Stimulated activated CD4-positive, alpha-beta T cell treated with anti-CD3 and anti-CD28 coated beads, Interleukin-2, amount 100 ng/mL, for 48 hours (primary cell): ENCODE data around the gene NEMP2.

Experiments used
- DNase-seq, 2 donors: peaks; one replicate each; pipeline ENCODE4 v3.0.0-alpha.2; 2020

NEMP2 gene, protein sequence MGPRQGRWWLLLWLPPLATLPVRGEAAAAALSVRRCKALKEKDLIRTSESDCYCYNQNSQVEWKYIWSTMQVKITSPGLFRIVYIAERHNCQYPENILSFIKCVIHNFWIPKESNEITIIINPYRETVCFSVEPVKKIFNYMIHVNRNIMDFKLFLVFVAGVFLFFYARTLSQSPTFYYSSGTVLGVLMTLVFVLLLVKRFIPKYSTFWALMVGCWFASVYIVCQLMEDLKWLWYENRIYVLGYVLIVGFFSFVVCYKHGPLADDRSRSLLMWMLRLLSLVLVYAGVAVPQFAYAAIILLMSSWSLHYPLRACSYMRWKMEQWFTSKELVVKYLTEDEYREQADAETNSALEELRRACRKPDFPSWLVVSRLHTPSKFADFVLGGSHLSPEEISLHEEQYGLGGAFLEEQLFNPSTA

DNA sequence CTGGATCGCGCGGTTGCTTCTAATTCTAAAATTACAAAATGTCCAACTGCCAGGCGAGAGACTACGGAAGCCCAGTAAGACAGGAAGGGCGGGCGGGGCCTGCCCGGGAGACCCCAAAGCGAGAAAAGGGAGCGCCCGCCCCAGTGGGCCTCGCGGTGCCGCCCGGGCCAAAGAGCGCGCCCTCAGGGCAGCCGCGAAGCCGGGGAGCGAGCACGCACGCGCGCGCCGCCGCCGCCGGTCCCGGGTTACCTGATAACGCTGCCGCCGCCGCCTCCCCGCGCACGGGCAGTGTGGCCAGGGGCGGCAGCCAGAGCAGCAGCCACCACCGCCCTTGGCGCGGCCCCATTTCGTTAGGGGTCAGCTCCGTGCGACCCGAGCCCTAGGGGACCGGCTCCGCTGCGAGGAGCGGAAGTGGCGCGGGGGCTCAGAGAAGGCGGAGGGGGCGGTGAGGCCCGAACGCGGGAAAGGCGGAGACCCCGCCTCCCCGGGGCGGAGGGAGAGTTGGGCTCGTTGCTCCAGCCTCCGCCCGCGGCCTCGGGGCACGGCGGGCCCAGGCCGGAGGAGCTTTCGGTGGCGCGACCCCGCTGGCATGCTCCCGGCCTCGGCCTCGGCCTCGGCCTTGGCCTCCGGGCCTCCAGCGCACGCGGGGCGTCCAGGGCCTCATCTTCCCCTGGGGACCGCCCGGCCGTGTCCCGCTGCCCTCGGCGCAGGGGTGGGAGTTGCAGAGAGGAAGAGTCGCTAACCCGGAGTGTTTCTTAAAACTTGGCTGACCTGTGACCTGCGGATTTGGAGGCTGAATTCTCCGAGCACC, at the start of gene NEMP2:
TSS of gene NEMP2 (minus strand) at position 413 of the 811 bp plus-strand sequence. CDS start at position 346, 67 bp downstream.
- DNase-seq = peak; percentile 68 to 76

DNA sequence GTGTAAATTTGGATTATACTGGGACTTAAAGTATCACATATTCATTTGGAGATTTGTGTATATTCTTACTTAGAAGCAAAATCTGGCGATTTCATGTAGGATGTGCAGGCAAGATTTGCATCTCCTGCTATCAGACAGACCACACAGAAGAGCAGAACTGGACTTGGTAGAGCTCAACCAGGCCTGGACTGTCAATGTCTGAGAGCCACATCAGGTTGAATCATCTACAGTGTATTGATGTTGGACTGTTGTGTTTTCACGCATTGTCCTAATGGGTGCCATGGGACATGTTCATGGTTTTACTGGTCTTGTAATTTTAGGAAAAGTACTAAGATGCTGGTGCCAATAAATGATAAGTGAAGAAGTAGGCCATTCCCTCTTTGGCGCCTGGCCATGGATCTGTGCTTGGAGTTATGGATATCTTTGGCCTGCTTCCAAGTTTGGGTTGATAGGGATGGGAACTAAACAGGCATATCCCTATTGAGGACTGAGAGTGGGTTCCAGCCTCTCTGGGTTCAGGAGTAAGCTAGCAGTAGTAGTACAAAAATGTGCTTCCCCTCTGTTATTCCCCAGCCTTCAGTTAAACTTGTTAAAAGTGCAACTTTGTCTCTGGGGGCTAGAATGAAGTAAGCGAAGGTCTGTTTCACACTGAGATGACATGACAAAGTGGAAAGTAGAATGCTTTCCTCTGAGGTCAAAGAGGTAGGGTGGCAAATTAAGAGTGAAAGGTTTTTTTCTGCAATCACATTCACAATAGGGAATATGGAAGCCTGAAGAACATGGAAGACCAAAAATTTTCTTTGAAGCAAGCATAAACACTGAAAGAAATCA, 49.2 kb upstream of the NEMP2 start:
- DNase-seq = no peak

DNA sequence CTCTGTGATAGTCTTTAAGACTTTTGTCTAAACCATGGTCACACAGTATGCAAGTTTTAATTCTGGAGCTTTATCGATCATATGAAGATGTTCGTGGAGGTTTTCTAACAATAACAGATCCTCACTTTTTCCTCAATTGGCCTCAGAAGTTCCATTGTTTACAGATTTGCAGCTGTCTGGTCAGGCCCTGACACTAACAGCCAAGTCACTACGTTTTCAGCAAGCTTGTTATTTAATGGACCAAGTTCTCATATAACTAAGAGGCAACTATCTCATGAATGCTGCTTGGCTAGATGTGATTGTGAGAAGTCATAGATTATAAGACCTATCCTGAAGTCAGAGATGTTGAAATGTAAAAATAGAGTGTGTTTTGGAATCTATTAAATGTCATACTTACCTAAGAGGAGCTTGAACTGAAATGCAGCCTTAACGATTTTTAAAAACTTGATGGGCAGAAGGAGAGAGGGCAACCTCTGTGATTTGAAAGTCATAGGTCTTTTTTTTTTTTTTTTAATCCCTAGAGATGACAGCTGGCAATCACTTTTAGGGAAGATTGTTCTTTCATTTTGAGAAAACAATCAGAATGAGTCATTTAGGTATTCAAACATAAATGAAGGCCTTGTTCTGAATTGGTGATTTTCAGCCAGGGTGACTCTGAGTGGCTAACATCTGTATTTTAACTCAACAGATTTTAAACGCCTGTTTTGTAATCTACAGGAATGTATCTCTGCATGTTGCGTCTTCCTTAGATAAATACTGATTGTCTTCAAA, 48.4 kb upstream of the NEMP2 start:
- no peak for DNase-seq

DNA sequence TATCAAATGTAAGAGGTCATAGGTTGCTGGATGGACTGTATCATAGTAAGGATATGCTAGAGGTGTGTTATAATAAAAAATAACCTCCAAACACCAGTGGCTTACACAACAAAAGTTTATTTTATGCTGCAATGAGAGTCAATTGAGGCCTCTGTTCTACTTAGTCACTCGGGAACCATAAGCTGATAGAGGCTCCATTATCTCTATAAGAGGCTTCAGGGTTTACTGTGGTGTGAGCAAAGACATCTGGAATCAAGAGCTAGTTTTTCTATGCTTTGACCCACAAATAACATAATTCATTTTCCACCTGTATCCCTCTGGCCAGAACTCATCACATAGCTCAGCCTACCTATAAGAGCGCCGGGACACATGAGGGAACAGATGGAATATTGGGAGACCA, 47.5 kb upstream of the NEMP2 start:
- DNase-seq = no peak

DNA sequence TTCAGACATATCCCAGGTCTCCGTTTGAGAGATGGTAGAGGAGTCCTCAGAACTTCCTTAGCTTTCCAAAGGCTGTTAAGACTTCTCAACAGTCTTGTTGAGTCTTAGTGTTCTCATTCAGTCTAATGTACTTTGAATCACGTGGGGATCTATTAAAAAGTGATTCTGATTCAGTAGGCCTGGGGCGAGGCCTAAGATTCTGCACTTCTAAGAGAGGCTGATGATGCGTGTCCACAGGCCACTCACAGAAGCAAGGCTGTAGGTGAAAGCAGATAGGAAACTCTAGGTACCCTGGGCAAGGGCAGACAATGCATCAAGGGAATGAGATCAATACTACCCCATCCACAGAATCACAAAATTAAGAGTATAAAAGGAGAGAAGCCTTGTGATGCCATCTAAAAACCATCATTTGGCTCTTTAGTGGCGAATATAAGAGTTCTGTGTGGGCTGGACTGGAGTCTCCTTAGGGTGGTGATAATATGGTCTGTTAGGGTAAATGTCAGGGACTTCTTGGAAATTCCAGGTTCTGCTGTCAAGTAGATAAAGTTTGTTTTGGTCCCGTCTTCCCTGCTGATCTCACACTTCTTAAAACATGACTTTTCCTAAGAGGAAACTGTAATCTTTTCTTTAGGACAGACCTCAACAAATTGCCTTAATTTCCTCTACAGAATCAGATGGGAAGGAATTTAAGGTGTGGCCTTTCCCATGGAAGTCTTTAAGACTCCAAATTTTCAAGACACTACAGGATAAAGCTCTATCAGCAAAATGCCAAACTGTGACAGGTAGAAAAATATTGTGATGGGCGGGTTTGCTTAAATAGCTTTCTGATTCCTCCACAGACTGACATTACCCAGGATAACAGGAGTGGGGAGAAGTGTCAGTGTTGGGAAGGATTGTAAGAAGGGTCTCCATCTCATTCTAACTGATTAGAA, 45.7 kb upstream of the NEMP2 start:
- no peak for DNase-seq

DNA sequence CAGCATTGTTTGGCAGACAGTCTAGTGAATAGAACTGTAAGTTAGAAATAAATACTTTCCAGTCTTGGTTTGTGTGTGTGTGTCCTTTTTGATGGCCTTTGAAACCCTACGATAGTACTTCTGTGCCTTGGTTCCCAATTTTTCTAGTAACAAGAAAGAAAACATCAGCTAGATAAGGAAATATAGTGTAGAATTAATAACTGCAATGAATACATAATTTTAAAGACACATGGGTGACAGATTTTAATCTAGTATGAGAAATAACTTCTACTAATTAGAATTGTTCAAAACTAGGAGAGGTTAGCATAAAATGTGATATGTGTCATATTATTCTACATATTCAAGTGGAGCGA, 44.5 kb upstream of the NEMP2 start:
- no peak for DNase-seq

DNA sequence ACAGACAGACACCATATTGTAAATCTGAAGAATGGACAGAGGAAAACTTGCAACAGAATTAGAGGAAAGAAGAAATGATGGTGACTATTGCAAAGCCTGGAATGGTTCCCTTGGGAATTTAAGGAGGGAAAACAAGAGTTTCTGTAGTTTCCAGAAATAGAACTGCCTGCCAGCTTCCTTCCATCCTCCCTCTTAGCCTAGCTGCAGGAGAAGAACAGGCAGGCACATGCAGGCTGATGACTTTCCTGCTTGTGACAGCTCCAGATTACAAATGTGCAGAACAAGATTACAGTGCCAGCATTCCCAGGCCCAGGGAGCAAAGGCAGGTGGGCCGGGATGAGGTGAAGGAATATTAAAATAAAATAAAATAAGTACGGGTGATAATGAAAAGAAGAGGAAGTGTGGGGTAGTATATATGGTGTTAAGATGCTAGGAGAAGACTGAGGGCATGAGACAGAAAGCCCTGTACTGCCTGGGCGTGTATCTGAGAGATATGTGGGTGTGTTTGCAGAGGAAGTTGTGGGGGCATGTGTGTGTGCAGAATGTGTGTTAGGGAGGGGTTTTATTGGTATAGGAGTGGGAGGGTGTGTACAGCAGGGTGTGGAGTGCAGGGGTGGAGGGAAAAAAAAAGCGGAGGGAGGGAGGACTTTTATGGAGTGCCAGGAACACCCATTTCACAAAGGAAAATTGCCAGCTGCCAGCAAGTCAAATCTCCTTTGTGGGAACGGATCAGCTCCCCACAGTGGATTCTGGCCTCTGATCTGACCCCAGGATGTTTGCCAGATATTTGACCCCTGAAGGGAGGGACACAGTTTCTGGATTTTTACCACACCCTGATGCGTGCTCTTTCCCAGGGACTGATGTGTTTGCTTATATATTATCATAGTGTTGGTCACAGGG, 43.9 kb upstream of the NEMP2 start:
- DNase-seq = no peak

DNA sequence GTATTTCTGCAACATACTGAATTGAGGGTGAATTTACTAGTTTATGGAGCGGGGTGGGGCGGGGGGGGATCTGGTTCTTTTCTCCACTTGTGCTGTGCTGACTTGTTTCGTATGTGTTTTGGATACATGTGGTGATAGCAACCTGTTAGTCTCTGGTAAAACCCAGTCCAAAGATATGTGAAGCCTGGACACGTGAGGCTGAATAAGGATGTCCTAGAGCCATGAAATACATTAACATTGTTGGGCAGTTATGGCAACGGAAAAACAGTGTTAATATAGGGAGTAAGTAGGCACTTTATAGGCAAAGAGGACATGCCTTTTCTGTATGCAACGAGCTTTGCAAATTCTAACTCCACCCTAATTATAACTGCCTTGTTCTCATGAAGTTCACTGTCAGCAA, 42.1 kb upstream of the NEMP2 start:
- no peak for DNase-seq

DNA sequence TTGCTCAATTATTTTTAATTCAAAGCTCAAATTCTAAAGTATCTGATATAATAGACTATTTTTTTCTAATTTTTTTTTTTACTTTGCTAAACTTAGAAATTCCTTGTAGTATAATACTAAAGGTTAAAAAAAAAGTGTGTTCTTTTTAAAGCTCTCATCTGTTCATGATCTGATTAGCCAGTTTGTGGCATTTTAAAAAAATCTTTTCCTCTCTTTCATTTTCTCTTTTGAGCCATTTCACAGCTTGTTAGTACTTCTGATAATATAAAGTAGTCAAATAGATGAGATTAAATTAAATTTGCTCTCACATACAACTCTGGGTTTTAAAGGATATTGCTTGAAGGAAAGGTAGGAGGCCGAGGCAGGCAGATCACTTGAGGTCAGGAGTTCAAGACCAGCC, 40.7 kb upstream of the NEMP2 start:
- DNase-seq = no peak

DNA sequence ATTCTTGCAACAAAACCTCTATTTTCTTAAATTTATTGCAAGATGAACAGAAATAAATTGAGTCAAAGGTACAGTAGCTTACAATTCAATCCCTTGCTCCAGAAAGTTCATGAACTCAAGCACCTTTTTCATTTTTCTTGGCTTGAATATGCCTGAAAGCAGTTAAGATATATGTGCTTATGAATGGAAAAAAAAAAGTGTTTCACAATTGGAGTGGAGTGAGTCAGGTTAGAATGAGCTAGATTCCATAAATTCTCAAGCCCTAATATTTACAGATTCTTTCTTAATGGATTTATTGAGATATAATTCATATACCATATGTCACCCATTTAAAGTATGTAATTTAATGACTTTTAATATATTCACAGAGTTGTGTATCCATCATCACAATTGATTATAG, 39.6 kb upstream of the NEMP2 start:
- no peak for DNase-seq

DNA sequence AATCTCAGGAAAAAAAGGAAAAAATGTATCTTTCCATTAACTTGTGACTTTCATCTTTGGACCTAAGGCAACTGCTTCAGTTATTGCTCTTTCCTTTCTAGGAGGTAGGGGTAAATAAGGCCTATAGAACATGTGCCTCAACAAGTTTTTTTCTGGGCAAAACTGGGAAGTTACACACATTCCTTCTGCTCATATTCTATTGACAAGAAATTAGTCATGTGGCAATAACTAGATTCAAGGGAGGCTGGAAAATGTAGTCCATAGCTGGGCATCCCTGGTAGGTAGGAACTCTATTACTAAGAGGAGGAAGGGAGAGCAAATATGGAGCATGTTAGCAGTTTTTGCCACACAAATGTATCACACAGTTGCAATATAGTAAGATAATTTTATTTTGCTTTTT, 37.7 kb upstream of the NEMP2 start:
- no peak for DNase-seq

DNA sequence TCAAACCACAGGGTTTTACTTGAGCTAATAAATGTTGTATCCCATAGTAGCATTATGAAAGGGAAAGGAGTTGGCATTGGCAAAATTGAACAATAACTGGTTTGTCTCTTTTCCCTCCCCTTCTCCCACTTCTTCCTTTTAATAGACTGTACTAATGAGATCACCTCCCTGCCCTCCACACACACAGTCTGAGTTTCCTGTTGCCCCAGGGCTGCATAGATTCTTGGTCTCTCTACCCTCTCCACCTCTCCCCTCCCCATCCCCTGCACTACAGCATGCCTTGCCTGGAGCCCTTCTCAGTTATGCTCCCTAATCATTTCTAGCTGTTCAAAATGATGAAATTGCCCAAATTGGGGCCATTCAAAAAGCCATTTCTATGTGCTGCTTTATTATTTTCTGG, 37.2 kb upstream of the NEMP2 start:
- no peak for DNase-seq

DNA sequence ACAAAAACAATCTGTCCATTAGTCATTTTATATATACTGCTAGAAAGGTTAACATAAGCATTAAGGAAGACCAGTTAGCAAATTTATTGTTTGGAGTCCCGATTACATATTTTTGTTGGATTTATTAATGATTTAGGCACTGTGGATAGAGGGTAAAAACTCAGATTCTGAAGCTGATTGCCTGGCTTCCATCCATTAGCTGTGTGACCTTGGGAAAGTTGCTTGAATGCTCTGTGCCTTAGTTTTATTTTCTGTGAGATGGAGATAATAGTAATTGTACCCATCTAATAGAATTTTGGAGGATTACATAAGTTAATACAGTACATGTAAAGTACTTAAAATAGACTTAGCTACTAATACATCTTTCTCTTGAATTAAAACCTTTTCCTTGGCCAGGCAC, 36.3 kb upstream of the NEMP2 start:
- no peak for DNase-seq

DNA sequence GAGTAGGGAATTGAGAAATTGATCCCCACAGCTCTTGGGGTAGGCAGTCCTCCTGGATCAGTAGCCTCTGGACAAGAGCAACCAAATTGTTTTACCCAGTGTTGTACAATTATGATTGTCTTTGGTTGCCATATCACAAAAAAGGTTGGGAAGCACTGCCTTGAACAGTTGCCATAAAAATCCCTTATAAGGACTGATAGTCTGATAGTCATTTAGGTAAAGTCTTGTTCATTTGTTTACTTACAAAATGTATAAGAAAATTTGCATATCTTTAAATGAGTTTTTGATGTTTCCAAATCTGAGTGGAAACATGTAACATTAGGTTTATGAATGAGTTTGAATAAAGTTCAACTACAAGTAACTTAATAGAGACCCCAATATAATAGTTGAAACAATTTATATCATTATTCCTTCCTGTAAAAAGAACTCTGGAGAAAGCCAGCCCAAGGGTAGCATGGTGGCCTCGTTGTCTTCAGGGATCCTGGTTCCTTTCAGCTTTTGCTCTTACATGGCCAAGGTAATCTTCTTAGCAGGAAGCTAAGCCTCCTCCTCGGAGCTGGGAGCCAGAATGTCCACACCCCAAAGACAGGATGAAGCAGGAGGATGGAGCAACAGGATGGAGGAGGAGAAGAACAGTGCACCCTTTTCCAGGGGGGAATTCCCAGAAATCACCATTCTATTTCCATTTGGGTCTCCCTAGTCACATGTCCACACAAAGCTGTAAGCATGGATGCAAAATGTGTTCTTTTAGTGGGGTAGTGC, 35.7 kb upstream of the NEMP2 start:
- no peak for DNase-seq

DNA sequence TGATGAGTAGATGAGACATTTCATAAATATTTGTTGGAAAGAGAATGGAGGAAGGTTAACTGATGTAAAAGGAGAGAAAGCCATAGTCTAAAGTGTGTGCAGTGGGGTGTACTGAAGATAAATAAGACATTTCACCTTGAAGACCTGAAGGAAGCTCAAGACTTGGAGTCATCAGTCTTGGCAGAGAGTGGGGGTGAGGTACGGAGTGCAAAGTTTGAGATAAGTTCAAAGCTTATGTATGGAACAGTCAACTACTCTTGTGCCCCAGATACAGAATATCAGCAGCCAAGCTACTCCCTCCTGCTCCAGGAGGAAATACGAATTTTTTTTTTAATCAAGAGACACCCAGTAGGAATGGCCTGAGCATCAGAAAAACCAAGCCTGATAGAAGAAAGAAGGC, 30.3 kb upstream of the NEMP2 start:
- no peak for DNase-seq

DNA sequence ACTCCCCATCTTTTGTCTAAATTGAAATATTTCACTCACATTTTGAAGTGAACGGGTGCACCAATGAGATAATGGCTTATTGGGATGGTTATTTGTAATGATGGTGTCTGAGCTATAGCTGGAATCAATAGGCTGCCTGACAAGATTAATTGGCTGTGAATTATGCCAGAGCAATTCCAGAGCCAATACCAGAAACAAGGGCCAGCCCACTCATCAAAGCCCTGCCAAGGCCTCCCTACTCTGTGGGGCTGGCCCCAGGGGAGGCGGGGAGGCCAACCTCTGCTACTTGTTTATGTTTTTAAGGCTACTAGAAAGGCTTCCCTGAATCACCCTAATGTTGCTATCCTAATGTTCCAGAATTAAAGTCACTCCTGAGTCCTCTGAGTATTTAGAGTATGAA, 29.1 kb upstream of the NEMP2 start:
- no peak for DNase-seq

DNA sequence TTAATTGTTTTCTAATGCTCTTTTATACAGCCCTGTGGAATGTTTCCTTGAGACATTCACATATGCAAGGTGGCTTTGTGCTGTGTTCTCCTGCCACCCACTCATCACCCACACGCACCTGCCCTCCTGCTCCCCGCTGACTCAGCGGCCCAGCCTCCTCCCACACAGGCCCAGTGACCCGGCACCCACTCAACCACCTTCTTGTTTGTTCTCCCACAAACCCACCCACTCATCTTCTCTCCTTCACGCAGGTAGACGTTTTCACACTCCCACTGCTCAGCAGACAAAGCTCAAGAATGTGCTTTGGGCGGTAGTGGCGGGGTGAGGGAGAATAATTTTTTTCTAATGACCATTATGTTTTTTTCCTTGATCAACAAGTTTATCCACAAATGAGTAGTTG, 28.6 kb upstream of the NEMP2 start:
- DNase-seq = peak in 1 of 2 donors; percentile 11

DNA sequence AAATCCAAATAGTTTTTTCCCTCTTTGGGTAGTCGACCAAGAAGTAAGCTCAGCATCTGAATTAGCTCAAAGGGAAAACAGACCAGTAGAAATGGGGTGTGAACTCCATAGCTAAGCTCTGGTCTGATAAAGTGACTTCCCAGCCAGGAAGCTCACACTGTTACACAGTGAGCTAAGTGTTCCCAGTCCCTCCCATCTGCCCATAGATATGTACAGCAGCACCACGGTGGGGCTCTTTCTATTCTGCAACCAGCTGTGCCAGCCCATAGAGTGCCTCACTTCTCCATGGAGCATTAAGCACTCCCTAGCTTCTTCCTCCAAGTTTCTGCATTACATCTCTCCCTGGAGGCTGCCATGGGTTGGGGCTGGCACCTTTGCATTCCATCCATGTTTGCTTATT, 27.6 kb upstream of the NEMP2 start:
- no peak for DNase-seq

DNA sequence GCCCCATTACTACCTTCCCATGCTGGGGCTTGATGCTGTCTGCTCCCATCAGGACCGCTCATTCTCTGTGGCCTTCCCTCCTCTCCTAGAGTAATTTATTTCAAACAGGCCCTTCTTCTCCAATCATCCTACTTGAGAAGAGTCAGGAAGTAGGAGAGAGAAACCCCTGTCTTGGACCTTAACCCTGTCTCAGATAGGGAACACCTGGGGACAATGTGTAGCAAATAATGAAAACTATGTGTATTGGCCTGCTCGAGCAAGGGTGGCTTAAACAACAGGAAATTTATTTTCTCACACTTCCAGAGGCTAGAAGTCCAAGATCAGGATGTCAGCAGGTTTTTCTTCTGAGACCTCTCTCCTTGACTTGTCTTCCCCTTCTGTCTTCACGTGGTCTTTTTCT, 26.6 kb upstream of the NEMP2 start:
- no peak for DNase-seq
